C4-2B (cell line): ENCODE results near the gene STEAP4.

Source experiments
- H3K27ac ChIP-seq: fragments of 450-650 bp; 2 replicates; pipeline ENCODE4 v1.5.1; 2017
- CTCF ChIP-seq: fragments of 450-650 bp; conservative IDR thresholded peaks from 2 replicates; pipeline ENCODE4 v1.5.1; 2017; ENCODE audit warnings: mild to moderate bottlenecking
- ZFX ChIP-seq: fragments of 450-650 bp; IDR thresholded peaks from 2 replicates; pipeline ENCODE4 v1.6.1; 2017

Gene STEAP4

GRCh38 chr7:88302486-88302885, 4.2 kb downstream of the STEAP4 start:
- TF ChIP-seq ZFX = no peak
- no peak for TF ChIP-seq CTCF
- H3K27ac ChIP-seq = no peak overlapping the region

DNA sequence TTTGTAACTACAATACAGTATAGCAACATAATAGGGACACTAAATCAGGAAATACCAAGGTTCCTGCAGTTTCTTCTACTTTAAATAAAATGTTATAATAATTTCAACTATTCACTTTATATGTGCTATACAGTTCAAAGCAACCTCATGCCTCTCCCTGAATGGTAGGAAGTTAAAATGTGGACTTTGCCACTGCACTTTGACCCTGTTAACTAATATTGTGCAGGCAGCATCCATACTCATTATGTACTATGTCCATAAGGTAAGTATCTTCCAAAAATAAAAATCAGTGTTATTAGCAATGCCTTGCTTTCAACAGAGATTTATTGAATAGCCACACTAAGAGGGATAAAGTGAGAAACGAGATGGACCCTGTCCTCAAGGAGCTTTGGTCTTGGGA, 4.8 kb downstream of the STEAP4 start:
- TF ChIP-seq ZFX = no peak
- TF ChIP-seq CTCF = no peak
- no peak overlapping the region for H3K27ac ChIP-seq

DNA sequence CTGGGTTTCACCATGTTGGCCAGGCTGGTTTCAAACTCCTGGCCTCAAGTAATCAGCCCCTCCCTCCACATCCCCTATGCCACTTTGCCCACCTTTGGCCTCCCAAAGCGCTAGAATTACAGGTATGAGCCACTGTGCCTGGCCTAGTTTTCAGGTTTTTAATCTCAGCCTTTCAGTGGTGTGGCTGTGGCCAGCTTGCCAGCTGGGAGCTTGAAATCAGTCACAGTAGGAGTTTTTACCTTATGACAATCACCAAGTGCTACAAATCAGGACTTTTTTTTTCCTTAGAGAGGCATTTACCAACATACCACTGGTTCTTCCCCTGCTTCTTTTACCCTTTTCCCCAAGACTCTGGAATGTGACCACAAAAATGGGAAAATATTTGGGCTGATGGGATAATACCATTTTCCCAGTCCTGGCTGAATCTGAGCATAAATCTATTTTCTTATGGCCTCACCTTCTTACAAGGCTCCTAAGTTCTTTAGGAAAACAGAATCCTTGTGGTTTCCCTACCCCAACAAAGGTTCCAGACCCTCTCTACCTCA, 6.2 kb downstream of the STEAP4 start:
- TF ChIP-seq CTCF (no peak), ZFX (no peak)
- H3K27ac ChIP-seq = no peak overlapping the region

GRCh38 chr7:88299126-88299525, 7.6 kb downstream of the STEAP4 start:
- H3K27ac ChIP-seq = no peak overlapping the region
- TF ChIP-seq CTCF = no peak
- no peak for TF ChIP-seq ZFX

GRCh38 chr7:88293866-88294265, 12.8 kb downstream of the STEAP4 start:
- H3K27ac ChIP-seq = no peak overlapping the region
- no peak for TF ChIP-seq CTCF
- no peak for TF ChIP-seq ZFX

DNA sequence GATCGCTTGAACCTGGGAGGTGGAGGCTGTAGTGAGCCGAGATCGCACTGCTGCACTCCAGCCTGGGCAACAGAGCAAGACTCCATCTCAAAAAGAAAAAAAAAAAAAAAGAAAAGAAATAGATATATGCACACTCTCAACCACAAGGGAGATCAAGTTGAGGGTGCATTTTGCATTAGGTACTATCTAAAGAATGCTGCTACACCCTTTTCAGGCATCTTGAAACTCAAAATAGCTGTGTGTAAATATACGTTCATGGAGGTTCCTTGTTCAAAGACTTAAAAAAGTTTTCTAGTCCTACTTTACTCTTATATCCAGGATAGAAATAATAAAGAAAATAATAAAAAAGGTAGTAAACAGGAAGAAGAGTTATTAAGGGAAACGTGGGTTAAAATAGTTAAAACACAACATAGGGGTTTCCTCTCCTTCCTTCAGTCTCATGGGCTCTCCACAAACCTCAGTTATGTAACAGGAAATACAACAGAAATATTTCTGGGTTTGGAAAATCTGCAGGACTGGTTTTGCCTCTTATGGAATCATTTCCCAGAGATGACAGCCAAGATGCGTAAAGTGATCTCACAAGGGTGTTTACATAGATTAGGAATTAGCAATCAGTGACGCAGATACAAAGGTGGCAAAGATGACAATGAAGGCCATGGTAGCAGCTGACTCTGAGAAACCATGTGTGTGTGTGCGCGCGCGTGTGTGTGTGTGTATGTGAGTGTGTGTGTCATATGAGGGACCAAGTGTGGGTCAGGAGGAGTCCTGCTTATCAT, 15.1 kb downstream of the STEAP4 start:
- TF ChIP-seq CTCF (no peak), ZFX (no peak)
- H3K27ac ChIP-seq = peak overlapping the region; percentile 33

- TF ChIP-seq ZFX (no peak), CTCF (no peak)
- H3K27ac ChIP-seq = no peak overlapping the region
Measured at GRCh38 chr7:88290491-88290890, 16.2 kb downstream of the STEAP4 start.
